Astrocyte of the spinal cord (primary cell): ENCODE results near the gene LDLRAD3.

Experiments
- DNase-seq: peaks from one replicate; pipeline ENCODE4 v3.0.0; 2011; ENCODE audit warnings: low read depth, low spot score
- H3K4me3 ChIP-seq: 2 replicates; pipeline ENCODE4 v1.5.1; 2011; ENCODE audit warnings: low read depth, mild to moderate bottlenecking, low read length, moderate library complexity
- CTCF ChIP-seq: IDR thresholded peaks from 2 replicates; pipeline ENCODE4 v1.5.1; 2012; ENCODE audit warnings: low read depth, mild to moderate bottlenecking, low read length, inconsistent platforms
- in situ Hi-C: cut with HindIII; loops from 2 replicates; pipeline ENCODE4 v1.10.0; 2017; ENCODE audit warnings: low sequenced_read_pairs

Gene LDLRAD3

GRCh38 chr11:36212564-36213392 lies 268.9 kb downstream of the LDLRAD3 start:
- TF ChIP-seq CTCF, result no peak

GRCh38 chr11:36213393-36213840 lies 269.6 kb downstream of the LDLRAD3 start:
- TF ChIP-seq CTCF, result no peak
- H3K4me3 ChIP-seq, result no peak overlapping the region
- in situ Hi-C loops, result no loop called here
- DNase-seq, result no peak

More at GRCh38 chr11:36212564-36213392, 268.9 kb downstream of the LDLRAD3 start:
- DNase-seq, result no peak
- no peak overlapping the region for H3K4me3 ChIP-seq
- in situ Hi-C loops, result no loop called here

GRCh38 chr11:36214480-36214879 lies 270.6 kb downstream of the LDLRAD3 start:
- no peak for TF ChIP-seq CTCF
- no peak overlapping the region for H3K4me3 ChIP-seq
- DNase-seq, result no peak
- in situ Hi-C loops, result no loop called here

- no peak for DNase-seq
- H3K4me3 ChIP-seq, result no peak overlapping the region
- no peak for TF ChIP-seq CTCF
- in situ Hi-C loops, result no loop called here
Measured at GRCh38 chr11:36214976-36215692, 271.3 kb downstream of the LDLRAD3 start.

- in situ Hi-C loops, result no loop called here
- H3K4me3 ChIP-seq, result no peak overlapping the region
- no peak for DNase-seq
- TF ChIP-seq CTCF, result no peak
Measured at GRCh38 chr11:36215693-36216060, 271.8 kb downstream of the LDLRAD3 start.

- in situ Hi-C loops, result no loop called here
- TF ChIP-seq CTCF, result no peak
- DNase-seq, result no peak
- H3K4me3 ChIP-seq, result no peak overlapping the region
Measured at GRCh38 chr11:36216061-36216615, 272.3 kb downstream of the LDLRAD3 start.
